Measurements from ENCODE around the gene QRSL1. TPM values are rescaled to one million over a fixed set of nuclear protein-coding genes. Genes with fewer than 3 reads are reported as not detected.

QRSL1 gene
- total and polyA plus RNA-seq, 2 donors from 2014 or later, result 12.5 to 18.0 TPM

GRCh38 chr6:106628658-106629102, 698 bp upstream of the QRSL1 start:
- peak overlapping the region; percentile 72 to 79 for H3K27ac ChIP-seq (ENCODE audit: low read depth in 2 of 2, low read length in 2 of 2)
- H3K27me3 ChIP-seq (ENCODE audit: control insufficient read depth, insufficient read depth, low read length), result no peaks in the 10 kb centered on the region
- H3K4me1 ChIP-seq (ENCODE audit: control insufficient read depth in 2 of 3, insufficient read depth in 2 of 3, low read depth in 1 of 3, low read length in 3 of 3), result peaks cover 3 to 7% (median 3%) of the 10 kb centered on the region in 3 donors
- DNase-seq (peak in 1 of 5 donors; percentile 30), FAIRE-seq (no peak)
- H3K36me3 ChIP-seq (ENCODE audit: control insufficient read depth in 2 of 3, insufficient read depth in 3 of 3, low read length in 3 of 3), result no peaks in the 10 kb centered on the region
- H3K9me3 ChIP-seq (ENCODE audit: control insufficient read depth in 2 of 3, insufficient read depth in 1 of 3, low read length in 3 of 3), result no peaks in the 10 kb centered on the region
- no peak for TF ChIP-seq CTCF (IDR thresholded peaks at IDR 0.05; ENCODE audit: borderline replicate concordance, extremely low read depth, insufficient read depth)
- H3K9ac ChIP-seq (ENCODE audit: low read length in 3 of 3), result peak overlapping the region; percentile 65 to 77 (median 72)
- intact Hi-C loops (cut with DNase I), result no loop called here
- H3K4me3 ChIP-seq (ENCODE audit: low read length in 3 of 3), result peak overlapping the region; percentile 82 to 97 (median 94)

- no peaks in the 10 kb centered on the region for H3K9me3 ChIP-seq (ENCODE audit: control insufficient read depth in 2 of 3, insufficient read depth in 1 of 3, low read length in 3 of 3)
- no peaks in the 10 kb centered on the region for H3K27me3 ChIP-seq (ENCODE audit: control insufficient read depth, insufficient read depth, low read length)
- peaks cover 3 to 7% (median 3%) of the 10 kb centered on the region in 3 donors for H3K4me1 ChIP-seq (ENCODE audit: control insufficient read depth in 2 of 3, insufficient read depth in 2 of 3, low read depth in 1 of 3, low read length in 3 of 3)
- no peaks in the 10 kb centered on the region for H3K36me3 ChIP-seq (ENCODE audit: control insufficient read depth in 2 of 3, insufficient read depth in 3 of 3, low read length in 3 of 3)
- H3K4me3 ChIP-seq (ENCODE audit: low read length in 3 of 3), result peak overlapping the region; percentile 82 to 97 (median 94)
- peak overlapping the region; percentile 77 to 96 (median 84) for H3K9ac ChIP-seq (ENCODE audit: low read length in 3 of 3)
- intact Hi-C loops (cut with DNase I), result no loop called here
- peak overlapping the region; percentile 72 to 79 for H3K27ac ChIP-seq (ENCODE audit: low read depth in 2 of 2, low read length in 2 of 2)
- no peak for TF ChIP-seq CTCF (IDR thresholded peaks at IDR 0.05; ENCODE audit: borderline replicate concordance, extremely low read depth, insufficient read depth)
- peak in 1 of 5 donors; percentile 64 for DNase-seq
- FAIRE-seq, result no peak
These were observed 433 bp downstream of the QRSL1 start for GRCh38 chr6:106629859-106630163.

- Histone ChIP-seq H3K4me1 (ENCODE audit: control insufficient read depth in 2 of 3, insufficient read depth in 2 of 3, low read depth in 1 of 3, low read length in 3 of 3) (peaks cover 3 to 7% (median 3%) of the 10 kb centered on the region in 3 donors), H3K9me3 (ENCODE audit: control insufficient read depth in 2 of 3, insufficient read depth in 1 of 3, low read length in 3 of 3) (no peaks in the 10 kb centered on the region), H3K4me3 (ENCODE audit: low read length in 3 of 3) (peak overlapping the region; percentile 82 to 97 (median 94)), H3K27me3 (ENCODE audit: control insufficient read depth, insufficient read depth, low read length) (no peaks in the 10 kb centered on the region), H3K36me3 (ENCODE audit: control insufficient read depth in 2 of 3, insufficient read depth in 3 of 3, low read length in 3 of 3) (no peaks in the 10 kb centered on the region), H3K27ac (ENCODE audit: low read depth in 2 of 2, low read length in 2 of 2) (no peak overlapping the region), H3K9ac (ENCODE audit: low read length in 3 of 3) (peak overlapping the region; percentile 33 to 84 (median 77))
- no peak for DNase-seq
- FAIRE-seq, result no peak
- TF ChIP-seq CTCF (IDR thresholded peaks at IDR 0.05; ENCODE audit: borderline replicate concordance, extremely low read depth, insufficient read depth), result no peak
- intact Hi-C loops (cut with DNase I), result no loop called here
These were observed 988 bp downstream of the QRSL1 start for GRCh38 chr6:106630366-106630765.

- H3K27ac ChIP-seq (ENCODE audit: low read depth in 2 of 2, low read length in 2 of 2), result no peak overlapping the region
- no peak overlapping the region for H3K4me3 ChIP-seq (ENCODE audit: low read length in 3 of 3)
- H3K27me3 ChIP-seq (ENCODE audit: control insufficient read depth, insufficient read depth, low read length), result no peaks in the 10 kb centered on the region
- no peaks in the 10 kb centered on the region for H3K9me3 ChIP-seq (ENCODE audit: control insufficient read depth in 2 of 3, insufficient read depth in 1 of 3, low read length in 3 of 3)
- no peaks in the 10 kb centered on the region for H3K36me3 ChIP-seq (ENCODE audit: control insufficient read depth in 2 of 3, insufficient read depth in 3 of 3, low read length in 3 of 3)
- DNase-seq (no peak), FAIRE-seq (no peak)
- no peak overlapping the region for H3K9ac ChIP-seq (ENCODE audit: low read length in 3 of 3)
- peaks cover 0 to 7% (median 2%) of the 10 kb centered on the region in 3 donors for H3K4me1 ChIP-seq (ENCODE audit: control insufficient read depth in 2 of 3, insufficient read depth in 2 of 3, low read depth in 1 of 3, low read length in 3 of 3)
- no peak for TF ChIP-seq CTCF (IDR thresholded peaks at IDR 0.05; ENCODE audit: borderline replicate concordance, extremely low read depth, insufficient read depth)
- intact Hi-C loops (cut with DNase I), result no loop called here
These were observed 2.0 kb downstream of the QRSL1 start for GRCh38 chr6:106631346-106631745.
